Raji (cell line): Measurements from ENCODE around the gene TSPAN7.

Experiments used
- POLR2A ChIP-seq: IDR thresholded peaks from 2 replicates; pipeline ENCODE4 v1.6.1; 2011; ENCODE audit warnings: low read depth, low read length, control low read depth; ENCODE audit not compliant: insufficient read depth

Gene TSPAN7

DNA sequence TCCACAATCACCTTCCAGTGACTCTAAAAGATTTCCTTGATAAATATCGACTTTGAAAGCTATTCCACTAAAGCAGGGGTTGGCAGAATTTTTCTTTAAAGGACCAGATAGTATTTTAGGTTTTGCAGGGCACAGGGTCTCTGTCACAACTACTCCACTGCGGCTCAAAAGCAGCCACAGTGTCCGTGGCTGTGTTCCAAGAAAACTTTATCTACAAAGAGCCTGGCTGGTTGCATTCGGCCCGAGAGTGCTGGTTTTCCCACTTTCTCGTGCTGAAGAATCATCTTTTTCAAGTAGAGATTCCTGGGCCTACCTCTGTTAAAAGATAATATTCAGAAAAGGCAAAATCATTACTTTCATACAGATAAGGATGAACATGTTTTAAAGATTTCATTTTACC lies 55.6 kb downstream of the TSPAN7 start:
- no peak for TF ChIP-seq POLR2A

DNA sequence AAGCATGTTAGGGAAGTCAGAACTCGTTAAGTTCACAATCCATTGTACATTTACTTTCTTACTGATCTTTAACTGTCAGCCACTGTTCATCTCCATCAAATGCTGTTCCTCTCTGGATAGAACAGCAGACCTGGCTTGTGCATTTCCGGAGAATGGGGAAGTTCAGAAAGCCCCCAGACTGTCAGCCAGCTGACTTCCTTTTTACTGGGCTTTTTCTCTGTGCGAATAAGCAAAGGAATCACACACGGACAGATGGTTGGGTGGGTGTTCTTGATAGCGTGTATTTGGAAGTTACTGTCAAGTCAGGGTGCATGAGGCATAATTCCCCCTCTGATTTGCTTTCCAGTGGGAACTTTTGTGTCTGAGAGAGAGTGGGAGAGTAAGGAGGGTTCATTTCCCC lies 56.8 kb downstream of the TSPAN7 start:
- TF ChIP-seq POLR2A: no peak

DNA sequence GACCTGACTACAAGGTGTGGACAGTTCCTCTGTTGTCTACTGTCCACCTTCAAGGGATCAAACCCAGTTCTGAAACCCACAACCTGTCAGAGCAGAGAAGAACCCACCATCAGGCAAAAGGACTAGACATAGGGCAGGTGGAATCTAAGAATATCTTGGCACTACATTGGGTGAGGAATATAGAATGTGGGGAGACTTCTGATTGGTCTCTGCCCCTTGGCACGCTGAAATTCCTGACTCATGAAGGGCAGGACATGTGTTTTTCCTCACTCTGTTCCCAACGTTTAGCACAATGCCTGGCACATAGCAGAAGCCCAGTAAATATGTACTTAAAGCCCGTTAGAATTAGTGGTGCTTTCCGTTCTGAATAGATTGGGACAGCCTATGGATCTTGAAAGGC lies 59.3 kb downstream of the TSPAN7 start:
- TF ChIP-seq POLR2A: no peak

DNA sequence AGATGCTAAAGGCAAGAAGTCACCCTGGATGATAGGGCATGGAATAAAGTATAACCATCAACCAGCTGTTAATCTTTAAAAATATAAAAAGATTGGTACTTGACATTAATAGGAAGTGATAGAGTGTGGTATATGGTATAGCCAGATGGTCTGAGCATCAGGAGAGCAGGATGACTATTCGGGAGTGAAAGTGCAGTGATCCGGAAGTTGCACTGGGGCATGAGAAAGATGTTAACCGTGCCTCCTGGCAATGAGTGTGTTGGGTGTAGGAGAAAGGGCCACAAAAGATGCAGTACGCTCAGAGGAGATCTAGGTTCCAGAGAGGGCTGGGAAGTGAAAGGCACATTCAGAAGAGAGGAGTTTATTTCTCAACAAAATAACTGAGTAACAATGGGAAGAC lies 65.0 kb downstream of the TSPAN7 start:
- no peak for TF ChIP-seq POLR2A

DNA sequence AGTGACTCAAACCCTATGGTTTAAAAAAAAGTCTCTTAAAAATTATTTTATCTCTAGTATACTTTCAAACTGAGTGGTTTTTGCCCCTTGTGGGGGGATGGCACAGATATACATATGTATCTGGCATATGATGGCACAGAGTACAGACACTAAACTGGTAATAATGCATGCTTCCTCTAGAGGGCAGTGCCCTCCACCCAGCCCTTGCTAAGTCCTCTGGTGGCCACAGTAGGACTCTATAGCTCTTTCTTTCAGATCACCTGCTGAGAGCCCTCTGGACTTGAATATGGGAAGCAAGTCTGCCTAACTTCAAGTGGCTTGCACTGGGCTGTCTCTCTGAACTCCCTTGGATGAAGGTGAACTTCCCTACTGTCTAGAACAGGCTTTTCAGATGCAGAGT lies 66.3 kb downstream of the TSPAN7 start:
- TF ChIP-seq POLR2A: no peak

DNA sequence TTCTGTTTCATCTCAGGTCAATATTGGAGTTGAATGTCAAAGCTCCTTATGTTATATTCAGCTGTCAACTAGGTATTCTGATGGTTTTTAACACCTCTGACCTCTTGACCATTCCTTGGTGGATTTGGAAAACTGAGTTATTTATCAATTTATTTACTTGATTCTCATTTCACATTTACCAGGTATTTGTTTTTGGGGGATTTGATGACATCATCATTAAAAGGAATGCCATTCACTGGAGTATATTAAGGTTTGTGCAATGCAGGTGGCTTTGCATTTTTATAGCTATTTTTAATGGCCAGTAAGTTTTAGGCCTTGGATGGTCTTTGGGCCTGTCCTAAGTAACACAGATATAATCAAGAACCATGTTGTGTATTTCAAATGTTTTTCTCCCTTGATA lies 67.2 kb downstream of the TSPAN7 start:
- no peak for TF ChIP-seq POLR2A

DNA sequence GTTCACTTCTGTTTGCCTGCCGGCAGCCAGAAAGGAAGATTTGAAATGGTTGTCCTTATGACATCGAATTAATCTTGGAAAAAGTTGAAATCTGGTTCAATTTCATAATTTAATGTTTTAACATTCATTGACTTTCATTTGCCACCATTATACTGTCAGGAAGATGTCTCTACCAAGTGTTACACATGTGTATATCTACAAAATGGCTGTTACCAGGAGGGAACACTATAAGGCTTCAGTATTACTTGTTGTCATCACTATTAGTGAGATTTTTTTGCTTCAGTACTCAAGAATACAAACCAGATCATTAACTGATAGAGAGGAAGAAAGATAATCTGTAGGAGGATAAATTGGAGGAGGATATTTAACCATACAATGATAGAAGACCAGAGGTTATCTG lies 71.2 kb downstream of the TSPAN7 start:
- TF ChIP-seq POLR2A: no peak

DNA sequence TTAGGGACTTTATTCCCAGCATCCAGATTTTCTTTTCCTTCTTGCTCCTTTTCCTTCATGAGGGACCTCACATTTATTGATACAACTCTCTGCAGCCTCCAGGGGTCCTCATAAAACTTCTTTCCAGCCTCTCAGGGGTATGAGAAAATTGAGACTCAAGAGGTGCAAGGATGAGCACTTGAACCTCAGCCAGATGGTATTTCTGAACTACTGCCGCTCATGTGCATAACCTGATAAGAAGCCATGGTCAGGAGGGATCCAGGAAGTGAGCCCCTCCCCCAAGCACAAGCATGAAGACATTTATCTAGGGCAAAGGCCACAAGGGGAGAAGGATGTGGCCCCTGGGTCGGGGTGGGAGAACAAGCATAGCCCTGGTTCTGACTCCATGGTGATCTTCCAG lies 73.3 kb downstream of the TSPAN7 start:
- no peak for TF ChIP-seq POLR2A

DNA sequence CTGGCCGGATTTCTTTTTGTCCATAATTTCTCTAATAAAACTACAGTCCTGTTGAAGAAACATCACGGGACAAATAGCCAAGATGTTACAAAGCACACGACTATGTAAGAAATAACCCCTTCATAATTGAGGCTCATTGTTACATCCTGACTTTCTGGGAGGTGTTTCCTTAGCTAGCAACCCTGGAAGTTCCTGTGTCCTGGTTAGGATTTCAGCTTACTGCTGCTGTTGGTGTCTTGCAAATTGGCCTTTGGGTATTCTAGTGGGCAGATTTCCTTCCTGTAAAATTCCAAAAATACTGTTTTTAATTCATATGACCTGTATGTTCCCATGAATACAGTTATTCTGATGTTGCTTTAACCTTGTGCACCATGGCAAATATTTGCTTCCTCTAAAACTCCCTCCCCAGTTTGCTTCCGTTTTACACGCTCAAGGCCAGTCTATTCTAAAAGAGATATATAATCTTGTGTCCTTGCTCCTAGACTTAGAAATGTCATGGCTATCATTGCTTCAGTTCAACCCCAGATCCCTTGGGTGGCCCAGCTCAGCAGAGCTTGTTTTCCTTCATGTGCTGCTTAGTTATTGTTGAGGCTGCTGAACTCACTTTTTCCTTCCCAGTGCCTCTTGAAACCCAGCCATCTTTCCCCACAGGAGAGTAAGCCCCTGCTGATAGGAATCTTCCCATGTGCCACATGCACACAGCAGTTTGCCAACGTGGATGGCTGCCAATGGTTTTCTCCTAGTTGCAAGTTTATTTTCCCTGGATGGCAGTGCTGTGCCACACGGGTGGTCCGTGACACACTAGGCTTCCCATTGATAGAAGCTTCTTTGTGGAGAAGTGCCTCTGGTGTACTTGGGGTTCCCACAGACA lies 75.8 kb downstream of the TSPAN7 start:
- TF ChIP-seq POLR2A: no peak

DNA sequence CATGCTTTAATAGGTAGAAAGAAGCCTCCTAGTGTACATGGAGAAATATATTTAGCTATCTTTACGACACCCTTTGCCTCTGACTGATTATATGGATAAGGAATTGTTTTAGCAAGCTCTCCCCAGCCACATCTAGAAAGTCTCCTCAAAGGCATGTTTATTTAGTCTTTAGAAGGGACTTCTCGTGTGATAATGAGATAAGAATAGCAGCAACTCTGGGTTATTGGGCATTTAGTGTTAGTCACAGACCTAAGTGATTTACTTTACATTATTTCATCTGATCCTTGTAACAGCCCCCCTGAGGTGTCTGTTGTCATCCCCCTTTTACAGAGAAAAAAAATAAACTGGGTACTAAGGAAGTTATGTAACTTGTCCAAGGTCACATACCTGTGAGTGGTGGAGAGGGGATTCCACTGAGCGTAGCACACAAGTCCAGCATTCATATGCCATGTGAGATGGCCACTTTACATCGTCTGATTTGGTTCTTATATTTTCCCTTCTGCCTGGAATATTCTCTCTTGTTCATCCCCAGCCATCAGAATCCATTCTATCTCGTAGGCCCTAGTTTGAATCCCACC lies 77.7 kb downstream of the TSPAN7 start:
- no peak for TF ChIP-seq POLR2A

DNA sequence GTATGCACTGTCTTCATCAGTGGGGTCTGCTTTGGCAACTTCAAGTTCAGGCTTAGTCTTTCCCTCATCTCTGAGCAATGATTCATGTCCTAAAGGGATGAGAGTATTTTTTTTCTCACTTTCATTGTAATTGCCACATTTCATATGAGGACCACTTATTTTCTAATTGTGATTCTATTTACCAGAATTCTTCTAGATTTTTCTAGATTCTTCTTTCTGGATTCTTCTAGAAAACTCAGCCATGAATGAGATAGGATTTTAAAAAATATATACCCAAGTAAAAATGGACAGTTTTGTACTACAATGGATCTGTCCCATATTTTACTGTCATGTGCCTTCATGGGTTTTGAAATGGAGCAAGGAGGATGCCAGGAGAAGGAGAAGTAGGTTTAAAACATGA lies 78.4 kb downstream of the TSPAN7 start:
- TF ChIP-seq POLR2A: no peak

DNA sequence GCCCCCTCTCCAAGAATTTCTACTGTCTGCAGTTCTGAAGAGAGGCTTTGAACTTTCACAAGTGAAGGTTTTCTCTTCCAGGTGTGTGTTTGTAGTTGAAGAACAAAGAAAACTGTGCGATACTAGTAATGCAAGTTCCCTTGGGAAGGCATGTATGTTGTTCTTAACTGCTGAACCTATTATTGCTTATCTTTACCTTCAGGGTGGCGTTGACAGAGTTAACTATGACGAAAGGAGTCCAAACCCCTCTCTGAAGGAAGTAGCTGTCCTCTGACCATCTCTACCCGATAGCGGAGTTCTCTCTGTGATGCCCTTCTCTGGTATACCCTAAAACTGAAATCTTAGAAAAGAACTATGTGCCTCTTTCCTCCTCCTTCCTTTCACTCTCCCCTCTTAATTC lies 79.9 kb downstream of the TSPAN7 start:
- no peak for TF ChIP-seq POLR2A

DNA sequence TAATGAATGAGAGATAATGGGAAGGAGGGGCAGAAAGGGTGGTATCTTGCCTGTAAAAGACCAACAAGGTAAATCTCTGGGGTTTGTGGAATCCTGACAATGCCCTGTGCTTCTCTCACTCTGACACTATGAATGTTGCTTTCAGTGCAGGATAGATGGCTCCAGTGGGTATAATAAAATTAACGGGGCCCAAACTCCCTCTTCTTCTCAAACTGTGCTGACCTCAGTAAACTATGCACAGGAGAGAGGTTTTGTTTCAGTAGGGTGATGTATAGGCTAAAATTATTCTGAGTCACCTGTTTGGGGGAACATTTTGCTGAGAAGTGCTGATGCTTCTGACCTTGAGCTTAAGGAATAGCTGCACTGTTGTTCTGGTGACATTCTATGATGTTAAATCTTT lies 82.6 kb downstream of the TSPAN7 start:
- no peak for TF ChIP-seq POLR2A

DNA sequence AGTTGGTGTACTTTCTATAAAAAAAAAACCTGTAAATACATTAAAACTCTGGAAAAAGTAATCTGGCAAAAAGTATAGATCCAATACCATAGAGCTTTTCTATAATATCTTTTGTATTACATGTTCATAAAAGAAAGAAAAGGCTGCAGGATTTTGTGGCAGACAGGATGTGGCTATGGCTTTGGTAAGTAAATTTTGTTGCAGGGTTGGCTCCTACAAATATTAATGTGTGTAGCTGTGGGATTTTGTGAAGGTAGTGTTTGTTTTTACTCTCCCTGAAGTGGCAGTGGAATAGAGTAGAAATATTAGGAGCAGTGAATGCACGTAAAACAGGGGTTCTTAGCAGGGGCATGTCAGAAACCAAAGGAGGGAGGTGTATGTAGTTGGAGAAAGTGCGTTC lies 84.8 kb downstream of the TSPAN7 start:
- no peak for TF ChIP-seq POLR2A

DNA sequence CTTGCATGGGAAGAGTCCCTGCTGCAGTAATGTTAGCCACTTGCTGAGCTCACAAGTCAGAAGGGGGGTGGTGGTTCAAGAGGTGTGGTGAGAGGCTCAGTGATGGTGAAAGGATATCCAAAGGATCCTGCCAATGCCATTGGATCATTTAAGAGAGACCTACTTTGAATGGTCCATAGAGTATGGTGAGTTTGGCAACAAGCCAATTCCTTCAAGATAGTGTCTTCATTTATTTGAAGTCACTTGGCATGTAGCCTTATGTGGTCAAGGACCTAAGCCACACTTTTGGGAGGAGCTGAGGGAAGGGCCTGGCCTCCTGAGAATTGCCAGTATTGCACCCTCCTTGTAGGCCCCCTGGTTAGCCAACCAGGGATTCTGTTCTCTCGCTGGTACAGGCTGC lies 87.9 kb downstream of the TSPAN7 start:
- TF ChIP-seq POLR2A: no peak

DNA sequence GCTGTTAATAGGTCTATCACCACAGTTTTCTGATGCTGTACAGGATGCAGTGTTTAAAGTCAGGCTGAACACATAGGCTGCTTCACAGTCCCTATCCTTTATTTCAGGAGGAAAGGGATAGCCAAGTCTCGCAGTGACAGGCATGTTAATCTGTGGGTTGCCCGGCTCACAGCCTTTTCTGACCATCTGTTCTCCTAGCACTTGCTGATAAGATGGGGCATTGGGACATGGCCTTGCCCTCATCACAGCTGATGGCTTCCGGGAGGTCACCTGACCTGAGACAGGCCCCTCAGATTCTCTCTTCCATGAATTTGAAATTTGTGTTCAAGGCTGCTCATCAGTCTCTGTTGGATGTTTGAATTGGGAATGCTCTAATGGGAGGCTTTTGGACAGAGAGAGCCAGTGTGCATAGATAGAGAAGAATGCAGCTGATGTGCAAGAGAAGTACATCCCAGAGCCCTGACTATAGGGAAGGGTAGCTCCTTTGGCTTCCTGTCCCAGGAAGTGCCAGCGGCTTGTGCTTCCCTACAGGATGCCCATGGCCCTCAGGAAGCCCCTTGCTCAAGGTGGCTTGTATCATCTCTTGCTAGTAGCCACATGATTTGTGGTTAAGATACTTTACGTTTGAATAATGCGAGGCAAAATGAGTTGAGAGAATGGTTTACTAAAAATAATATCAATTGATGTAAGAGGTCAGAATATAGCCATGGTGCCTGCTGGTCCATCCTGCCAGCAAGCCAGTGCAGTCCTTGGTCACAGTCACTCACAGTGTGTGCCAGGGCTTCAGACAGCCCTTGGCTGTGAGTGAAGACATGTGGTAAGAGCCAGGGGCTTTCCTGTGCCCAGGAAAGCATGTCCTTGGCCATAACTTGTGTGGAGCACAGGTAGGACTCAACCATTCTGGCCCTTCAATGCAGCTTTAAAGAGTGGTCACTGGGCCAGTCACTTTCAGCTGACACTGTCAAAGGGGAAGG lies 88.6 kb downstream of the TSPAN7 start:
- TF ChIP-seq POLR2A: no peak
